ENCODE results near the gene CAMKV.

The CAMKV gene

GRCh38 chr3:49889296-49889695 is 19.6 kb upstream of the CAMKV start:
- no peak overlapping the region for H3K4me3 ChIP-seq (replicated peaks in 1 of 2; ENCODE audit: low read depth in 2 of 2, low read length in 2 of 2)
- no peak for DNase-seq (ENCODE audit: low read depth in 2 of 2)
- TF ChIP-seq CTCF (IDR thresholded peaks at IDR 0.05; ENCODE audit: low read depth, low read length), result no peak

- no peak for DNase-seq (ENCODE audit: low read depth in 2 of 2)
- H3K4me3 ChIP-seq (replicated peaks in 1 of 2; ENCODE audit: low read depth in 2 of 2, low read length in 2 of 2), result no peak overlapping the region
- TF ChIP-seq CTCF (IDR thresholded peaks at IDR 0.05; ENCODE audit: low read depth, low read length), result no peak
Measured at GRCh38 chr3:49886922-49887265, 17.2 kb upstream of the CAMKV start.

- DNase-seq (ENCODE audit: low read depth in 2 of 2), result no peak
- no peak overlapping the region for H3K4me3 ChIP-seq (replicated peaks in 1 of 2; ENCODE audit: low read depth in 2 of 2, low read length in 2 of 2)
- TF ChIP-seq CTCF (IDR thresholded peaks at IDR 0.05; ENCODE audit: low read depth, low read length), result no peak
Measured at GRCh38 chr3:49883998-49884397, 14.3 kb upstream of the CAMKV start.

GRCh38 chr3:49882166-49882565 is 12.5 kb upstream of the CAMKV start:
- no peak overlapping the region for H3K4me3 ChIP-seq (replicated peaks in 1 of 2; ENCODE audit: low read depth in 2 of 2, low read length in 2 of 2)
- peak; percentile 9 to 11 for DNase-seq (ENCODE audit: low read depth in 2 of 2)
- no peak for TF ChIP-seq CTCF (IDR thresholded peaks at IDR 0.05; ENCODE audit: low read depth, low read length)

- no peak for TF ChIP-seq CTCF (IDR thresholded peaks at IDR 0.05; ENCODE audit: low read depth, low read length)
- no peak for DNase-seq (ENCODE audit: low read depth in 2 of 2)
- H3K4me3 ChIP-seq (replicated peaks in 1 of 2; ENCODE audit: low read depth in 2 of 2, low read length in 2 of 2), result no peak overlapping the region
Measured at GRCh38 chr3:49880581-49881315, 11.0 kb upstream of the CAMKV start.

- no peak for DNase-seq (ENCODE audit: low read depth in 2 of 2)
- no peak overlapping the region for H3K4me3 ChIP-seq (replicated peaks in 1 of 2; ENCODE audit: low read depth in 2 of 2, low read length in 2 of 2)
- TF ChIP-seq CTCF (IDR thresholded peaks at IDR 0.05; ENCODE audit: low read depth, low read length), result no peak
Measured at GRCh38 chr3:49879721-49880120, 10.0 kb upstream of the CAMKV start.

- no peak overlapping the region for H3K4me3 ChIP-seq (replicated peaks in 1 of 2; ENCODE audit: low read depth in 2 of 2, low read length in 2 of 2)
- TF ChIP-seq CTCF (IDR thresholded peaks at IDR 0.05; ENCODE audit: low read depth, low read length), result no peak
- no peak for DNase-seq (ENCODE audit: low read depth in 2 of 2)
Measured at GRCh38 chr3:49878686-49879085, 9.0 kb upstream of the CAMKV start.

Data from cardiac fibroblast (primary cell).